Duodenal mucosa (tissue), 2 donors: Measurements from ENCODE around the gene ACVR2A.

Source experiments
- H3K27ac ChIP-seq: one replicate; pipeline ENCODE4 v1.7.0; 2013; ENCODE audit warnings: low read depth, low read length
- H3K27me3 ChIP-seq, 2 donors: one replicate each; pipeline ENCODE4 v1.7.0; 2013; ENCODE audit warnings: low read length in 2 of 2, control low read depth in 1 of 2; ENCODE audit not compliant: insufficient read depth in 2 of 2, control insufficient read depth in 1 of 2
- H3K36me3 ChIP-seq, 2 donors: one replicate each; pipeline ENCODE4 v1.7.0; 2013; ENCODE audit warnings: low read length in 2 of 2, control low read depth in 1 of 2; ENCODE audit not compliant: insufficient read depth in 2 of 2, control insufficient read depth in 1 of 2
- H3K4me1 ChIP-seq, 2 donors: one replicate each; pipeline ENCODE4 v1.7.0; 2013; ENCODE audit warnings: low read length in 2 of 2, control low read depth in 1 of 2; ENCODE audit not compliant: insufficient read depth in 2 of 2, control insufficient read depth in 1 of 2
- H3K4me3 ChIP-seq, 2 donors: one replicate each; pipeline ENCODE4 v1.7.0; 2013; ENCODE audit warnings: low read length in 2 of 2, low read depth in 1 of 2
- H3K9ac ChIP-seq, 2 donors: one replicate each; pipeline ENCODE4 v1.7.0; 2013; ENCODE audit warnings: low read length in 2 of 2, low read depth in 1 of 2
- H3K9me3 ChIP-seq, 2 donors: one replicate each; pipeline ENCODE4 v1.7.0; 2013; ENCODE audit warnings: low read length in 2 of 2, control low read depth in 1 of 2; ENCODE audit not compliant: control insufficient read depth in 1 of 2

The ACVR2A gene

DNA sequence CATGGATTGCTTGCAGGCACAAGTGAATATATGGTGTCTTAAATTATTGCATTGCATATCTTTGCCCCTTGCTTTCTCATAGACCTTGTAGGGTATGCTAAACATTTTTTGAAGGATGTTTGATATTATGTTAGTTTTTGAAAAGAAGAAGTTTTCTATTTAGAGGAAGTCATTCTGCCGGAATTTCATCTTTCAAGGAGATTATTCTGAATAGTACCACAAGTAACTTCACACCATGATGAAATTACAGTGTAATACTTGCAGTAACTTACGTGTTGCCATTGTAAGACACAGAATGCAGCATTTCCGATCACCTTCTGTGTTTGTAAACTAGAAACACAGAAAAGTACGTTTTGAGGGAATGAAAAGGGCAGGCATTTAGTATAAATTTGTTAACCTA lies 71.9 kb downstream of the ACVR2A start:
- Histone ChIP-seq H3K4me1 (no peaks in the 10 kb centered on the region), H3K4me3 (no peak overlapping the region), H3K9me3 (no peaks in the 10 kb centered on the region), H3K9ac (no peak overlapping the region), H3K36me3 (peaks cover 8 to 19% of the 10 kb centered on the region in 2 donors), H3K27ac (no peak overlapping the region), H3K27me3 (no peaks in the 10 kb centered on the region)

DNA sequence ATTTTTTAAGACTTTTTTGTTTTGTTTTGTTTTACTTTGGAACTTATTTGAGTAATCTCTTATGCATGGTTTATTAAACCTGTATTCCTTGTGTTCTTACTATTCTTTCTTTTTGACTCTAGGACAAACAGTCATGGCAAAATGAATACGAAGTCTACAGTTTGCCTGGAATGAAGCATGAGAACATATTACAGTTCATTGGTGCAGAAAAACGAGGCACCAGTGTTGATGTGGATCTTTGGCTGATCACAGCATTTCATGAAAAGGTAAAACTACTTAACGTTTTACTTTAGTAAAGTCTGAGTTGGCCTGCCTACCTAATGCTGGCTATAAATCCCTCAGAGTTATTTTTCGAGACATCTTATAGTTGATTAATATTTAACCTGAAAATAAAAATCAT lies 72.3 kb downstream of the ACVR2A start:
- no peaks in the 10 kb centered on the region for H3K27me3 ChIP-seq
- H3K9ac ChIP-seq: no peak overlapping the region
- H3K4me1 ChIP-seq: no peaks in the 10 kb centered on the region
- no peak overlapping the region for H3K27ac ChIP-seq
- H3K36me3 ChIP-seq: peaks cover 8 to 19% of the 10 kb centered on the region in 2 donors
- H3K9me3 ChIP-seq: no peaks in the 10 kb centered on the region
- no peak overlapping the region for H3K4me3 ChIP-seq

DNA sequence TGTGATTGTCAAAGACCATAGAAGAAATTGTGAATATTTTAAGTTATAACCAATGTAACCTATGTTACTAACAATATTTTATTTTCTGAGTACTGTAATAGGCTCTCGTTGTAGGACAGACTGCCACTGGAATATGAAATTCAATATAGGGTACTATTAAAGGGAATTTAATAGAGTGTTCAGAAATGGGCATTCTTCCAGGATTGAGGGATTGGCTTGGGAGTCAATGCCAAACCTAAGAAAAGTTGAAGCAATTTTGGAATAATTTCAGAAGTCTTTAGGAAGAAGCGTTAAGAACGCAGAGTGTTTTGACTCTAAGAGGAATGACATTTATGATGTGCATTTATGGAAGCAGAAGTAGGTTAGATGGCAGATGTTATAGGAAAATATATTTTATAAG lies 79.0 kb downstream of the ACVR2A start:
- no peaks in the 10 kb centered on the region for H3K27me3 ChIP-seq
- no peak overlapping the region for H3K4me3 ChIP-seq
- peaks cover 9 to 21% of the 10 kb centered on the region in 2 donors for H3K36me3 ChIP-seq
- H3K9me3 ChIP-seq: no peaks in the 10 kb centered on the region
- no peak overlapping the region for H3K27ac ChIP-seq
- H3K4me1 ChIP-seq: no peaks in the 10 kb centered on the region
- no peak overlapping the region for H3K9ac ChIP-seq

DNA sequence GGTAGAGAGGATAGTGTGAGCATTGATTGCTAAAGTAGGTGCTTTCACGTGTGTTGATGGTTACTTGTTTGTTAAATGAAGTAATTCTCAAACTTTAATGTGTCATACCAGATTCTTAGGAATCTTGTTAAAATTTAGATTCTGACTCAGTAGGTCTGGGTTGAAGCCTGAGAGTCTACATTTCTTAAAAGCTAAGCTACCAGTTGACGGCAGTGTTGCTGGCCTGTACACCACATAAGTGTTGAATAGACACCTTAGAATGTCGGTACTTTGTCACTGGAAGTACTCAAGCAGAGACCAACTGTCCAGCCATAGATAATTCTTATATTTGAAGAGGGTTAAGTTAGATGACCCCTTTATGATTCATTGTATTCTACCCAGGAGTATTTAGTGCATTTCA lies 79.8 kb downstream of the ACVR2A start:
- peaks cover 8 to 22% of the 10 kb centered on the region in 2 donors for H3K36me3 ChIP-seq
- no peak overlapping the region for H3K9ac ChIP-seq
- no peak overlapping the region for H3K4me3 ChIP-seq
- H3K27ac ChIP-seq: no peak overlapping the region
- no peaks in the 10 kb centered on the region for H3K27me3 ChIP-seq
- H3K4me1 ChIP-seq: no peaks in the 10 kb centered on the region
- H3K9me3 ChIP-seq: no peaks in the 10 kb centered on the region

GRCh38 chr2:147925886-147926285 lies 81.1 kb downstream of the ACVR2A start:
- no peaks in the 10 kb centered on the region for H3K4me1 ChIP-seq
- no peak overlapping the region for H3K4me3 ChIP-seq

GRCh38 chr2:147927053-147927588 lies 82.3 kb downstream of the ACVR2A start:
- Histone ChIP-seq H3K27ac (no peak overlapping the region), H3K27me3 (no peaks in the 10 kb centered on the region), H3K4me3 (no peak overlapping the region), H3K9me3 (no peaks in the 10 kb centered on the region), H3K36me3 (peaks cover 8 to 25% of the 10 kb centered on the region in 2 donors), H3K9ac (no peak overlapping the region), H3K4me1 (no peaks in the 10 kb centered on the region)

More at GRCh38 chr2:147925886-147926285, 81.1 kb downstream of the ACVR2A start:
- H3K36me3 ChIP-seq: peaks cover 8 to 25% of the 10 kb centered on the region in 2 donors
- no peak overlapping the region for H3K9ac ChIP-seq
- H3K9me3 ChIP-seq: no peaks in the 10 kb centered on the region
- no peaks in the 10 kb centered on the region for H3K27me3 ChIP-seq
- H3K27ac ChIP-seq: no peak overlapping the region

DNA sequence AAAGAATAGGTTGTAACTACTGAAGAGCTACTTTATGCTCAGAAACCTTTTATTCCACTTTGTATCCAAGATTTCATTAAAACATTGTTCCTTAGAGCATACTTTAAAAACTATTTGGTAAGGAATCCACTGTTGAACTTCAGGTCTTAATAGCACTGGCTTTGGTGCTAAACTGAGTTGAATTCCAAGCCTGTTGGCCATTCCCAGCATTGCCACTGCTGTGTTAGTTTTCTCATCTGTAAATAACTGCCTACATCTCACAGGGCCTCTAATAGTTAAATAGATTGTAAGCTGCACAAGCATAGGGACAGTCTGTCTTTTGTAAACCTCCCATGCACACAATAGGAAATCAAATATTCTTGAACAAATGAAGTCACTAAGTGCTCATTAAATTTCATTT lies 89.1 kb downstream of the ACVR2A start:
- peaks cover 9 to 33% of the 10 kb centered on the region in 2 donors for H3K36me3 ChIP-seq
- no peaks in the 10 kb centered on the region for H3K9me3 ChIP-seq
- no peak overlapping the region for H3K9ac ChIP-seq
- no peak overlapping the region for H3K27ac ChIP-seq
- no peak overlapping the region for H3K4me3 ChIP-seq
- H3K4me1 ChIP-seq: no peaks in the 10 kb centered on the region
- no peaks in the 10 kb centered on the region for H3K27me3 ChIP-seq

DNA sequence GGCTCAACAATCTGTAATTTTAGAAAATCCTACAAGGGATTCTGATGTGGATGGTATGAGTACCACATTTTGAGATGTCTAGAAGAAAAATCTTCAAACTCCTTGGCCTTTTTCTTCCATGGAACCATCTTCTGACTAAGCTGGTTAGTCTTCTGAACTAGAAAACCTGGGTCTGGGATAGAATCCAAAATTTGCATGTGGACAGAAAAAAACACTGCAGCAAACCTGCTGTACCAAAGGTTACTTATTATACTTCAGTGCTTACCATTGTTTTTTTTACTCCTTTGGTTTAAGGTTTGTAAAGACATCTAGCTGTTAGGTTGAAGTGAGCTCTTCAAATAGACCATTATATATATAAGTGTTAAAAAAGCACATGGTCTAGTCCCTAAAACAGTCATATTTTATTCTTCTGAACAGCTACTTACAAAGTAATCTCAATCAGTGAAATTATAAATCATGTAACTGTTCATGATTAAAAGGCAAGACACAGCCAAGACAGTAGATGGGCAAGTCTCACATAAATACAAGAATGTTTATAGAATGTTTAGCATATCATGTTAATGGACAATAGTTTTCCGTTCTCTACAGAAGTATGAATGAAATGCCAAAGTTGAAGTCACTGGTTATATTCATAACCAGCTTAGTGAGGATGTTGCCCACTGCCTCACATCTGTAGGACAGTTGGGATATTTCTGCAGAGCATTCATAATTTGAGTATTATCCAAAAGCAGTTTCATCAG lies 90.2 kb downstream of the ACVR2A start:
- no peak overlapping the region for H3K4me3 ChIP-seq

GRCh38 chr2:147937744-147938349 lies 93.0 kb downstream of the ACVR2A start:
- peaks cover 9 to 27% of the 10 kb centered on the region in 2 donors for H3K36me3 ChIP-seq
- no peak overlapping the region for H3K27ac ChIP-seq
- H3K9ac ChIP-seq: no peak overlapping the region
- H3K27me3 ChIP-seq: no peaks in the 10 kb centered on the region
- H3K9me3 ChIP-seq: no peaks in the 10 kb centered on the region
- no peaks in the 10 kb centered on the region for H3K4me1 ChIP-seq
- H3K4me3 ChIP-seq: no peak overlapping the region

More for the DNA sequence above, 90.2 kb downstream of the ACVR2A start:
- Histone ChIP-seq H3K4me1 (no peaks in the 10 kb centered on the region), H3K9ac (no peak overlapping the region), H3K27me3 (no peaks in the 10 kb centered on the region), H3K9me3 (no peaks in the 10 kb centered on the region), H3K27ac (no peak overlapping the region), H3K36me3 (peaks cover 9 to 28% of the 10 kb centered on the region in 2 donors)

- no peak overlapping the region for H3K4me3 ChIP-seq
- H3K9me3 ChIP-seq: no peaks in the 10 kb centered on the region
- H3K36me3 ChIP-seq: peaks cover 11 to 20% of the 10 kb centered on the region in 2 donors
- no peaks in the 10 kb centered on the region for H3K27me3 ChIP-seq
- H3K27ac ChIP-seq: no peak overlapping the region
- H3K9ac ChIP-seq: no peak overlapping the region
- no peaks in the 10 kb centered on the region for H3K4me1 ChIP-seq
These were observed 94.5 kb downstream of the ACVR2A start for GRCh38 chr2:147939313-147939712.
